ENCODE data around the gene ACKR2. TPM values are rescaled to one million over a fixed set of nuclear protein-coding genes. Genes with fewer than 3 reads are reported as not detected.

The ACKR2 gene
- total and polyA plus RNA-seq, 2 of the 13 experiments (the other 11 are each of a cell fraction or from before 2014, with no cell fraction given): 1.1 to 1.9 TPM

DNA sequence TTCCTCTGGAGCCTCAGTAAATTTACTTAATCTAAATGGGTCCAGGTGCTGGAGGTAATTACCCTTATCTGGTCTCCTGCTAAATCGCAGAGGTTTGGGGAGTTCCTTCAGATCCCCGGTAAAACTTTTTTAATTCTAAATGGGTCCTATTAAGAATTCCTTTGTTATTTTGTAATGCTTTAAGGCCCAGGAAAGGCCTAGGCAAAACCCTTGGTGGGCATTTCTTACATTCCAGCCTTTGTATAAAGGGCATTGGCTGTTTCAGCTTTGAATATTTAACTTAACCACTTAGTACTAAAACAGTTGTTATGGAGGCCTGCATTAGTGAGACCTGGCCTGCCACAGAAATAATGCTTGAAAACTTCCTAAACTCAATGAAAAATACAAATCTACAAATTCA, 81.8 kb downstream of the ACKR2 start:
- H3K79me2 ChIP-seq (ENCODE audit: insufficient read depth, low read length): no peaks in the 10 kb centered on the region
- no TSS peak for BruUV-seq (replicated peaks)
- TF ChIP-seq PHF5A (CRISPR knock-in tag; IDR thresholded peaks at IDR 0.05; ENCODE audit: low read depth, unreplicated experiment) (no peak), DPF2 (CRISPR knock-in tag; IDR thresholded peaks at IDR 0.05; ENCODE audit: borderline replicate concordance, low read depth) (no peak), HDAC1 (CRISPR knock-in tag; IDR thresholded peaks at IDR 0.05) (no peak), GATAD1 (CRISPR knock-in tag; IDR thresholded peaks at IDR 0.05) (no peak)
- TF ChIP-seq, protein P1, sequence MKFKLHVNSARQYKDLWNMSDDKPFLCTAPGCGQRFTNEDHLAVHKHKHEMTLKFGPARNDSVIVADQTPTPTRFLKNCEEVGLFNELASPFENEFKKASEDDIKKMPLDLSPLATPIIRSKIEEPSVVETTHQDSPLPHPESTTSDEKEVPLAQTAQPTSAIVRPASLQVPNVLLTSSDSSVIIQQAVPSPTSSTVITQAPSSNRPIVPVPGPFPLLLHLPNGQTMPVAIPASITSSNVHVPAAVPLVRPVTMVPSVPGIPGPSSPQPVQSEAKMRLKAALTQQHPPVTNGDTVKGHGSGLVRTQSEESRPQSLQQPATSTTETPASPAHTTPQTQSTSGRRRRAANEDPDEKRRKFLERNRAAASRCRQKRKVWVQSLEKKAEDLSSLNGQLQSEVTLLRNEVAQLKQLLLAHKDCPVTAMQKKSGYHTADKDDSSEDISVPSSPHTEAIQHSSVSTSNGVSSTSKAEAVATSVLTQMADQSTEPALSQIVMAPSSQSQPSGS (CRISPR knock-in tag; IDR thresholded peaks at IDR 0.05): no peak
- TF ChIP-seq, protein P2, sequence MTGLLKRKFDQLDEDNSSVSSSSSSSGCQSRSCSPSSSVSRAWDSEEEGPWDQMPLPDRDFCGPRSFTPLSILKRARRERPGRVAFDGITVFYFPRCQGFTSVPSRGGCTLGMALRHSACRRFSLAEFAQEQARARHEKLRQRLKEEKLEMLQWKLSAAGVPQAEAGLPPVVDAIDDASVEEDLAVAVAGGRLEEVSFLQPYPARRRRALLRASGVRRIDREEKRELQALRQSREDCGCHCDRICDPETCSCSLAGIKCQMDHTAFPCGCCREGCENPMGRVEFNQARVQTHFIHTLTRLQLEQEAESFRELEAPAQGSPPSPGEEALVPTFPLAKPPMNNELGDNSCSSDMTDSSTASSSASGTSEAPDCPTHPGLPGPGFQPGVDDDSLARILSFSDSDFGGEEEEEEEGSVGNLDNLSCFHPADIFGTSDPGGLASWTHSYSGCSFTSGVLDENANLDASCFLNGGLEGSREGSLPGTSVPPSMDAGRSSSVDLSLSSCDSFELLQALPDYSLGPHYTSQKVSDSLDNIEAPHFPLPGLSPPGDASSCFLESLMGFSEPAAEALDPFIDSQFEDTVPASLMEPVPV (CRISPR knock-in tag; IDR thresholded peaks at IDR 0.05): no peak
- CTCF ChIA-PET (ENCODE audit: low intra/inter-chr PET ratio, low total read pairs): no interaction called here
- no peak overlapping the region for H3K9ac ChIP-seq (ENCODE audit: insufficient read depth, low read depth, low read length)
- WGBS (ENCODE audit: low lambda C conversion rate): 69% methylated on average over 2 of the region's 2 CpGs
- peaks cover 0 to 3% of the 10 kb centered on the region in 2 experiments; a peak in 1 of 5 replicates for H3K27me3 ChIP-seq (ENCODE audit: control insufficient read depth in 1 of 2, insufficient read depth in 2 of 2, low read length in 2 of 2)
- intact Hi-C loops (cut with micrococcal nuclease; ENCODE audit: unreplicated experiment) (no loop called here), in situ Hi-C loops (cut with HindIII; ENCODE audit: extremely low pct_ligation_motif_present, low pct_unique_long_range_greater_than_20kb) (no loop called here)
- no peak overlapping the region for H3K4me3 ChIP-seq (replicated peaks in 1 of 3; ENCODE audit: insufficient read depth in 1 of 3, low read depth in 2 of 3, low read length in 3 of 3)
- DNase-seq (ENCODE audit: low spot score): no peak
- H3K9me3 ChIP-seq (ENCODE audit: low read length): no peaks in the 10 kb centered on the region
- no peaks in the 10 kb centered on the region for H4K20me1 ChIP-seq (ENCODE audit: insufficient read depth, low read length)
- no peak overlapping the region for H3K27ac ChIP-seq (ENCODE audit: extremely low read length, insufficient read depth, low read length)
- H3K4me2 ChIP-seq (ENCODE audit: low read depth, low read length): no peak overlapping the region
- H2AFZ ChIP-seq (ENCODE audit: low read length): no peak overlapping the region
- H3K4me1 ChIP-seq (ENCODE audit: insufficient read depth, low read length): peaks cover 22% of the 10 kb centered on the region
- POLR2A ChIA-PET: no interaction called here
- no peaks in the 10 kb centered on the region for H3K36me3 ChIP-seq (replicated peaks in 1 of 2; ENCODE audit: control insufficient read depth in 1 of 2, insufficient read depth in 2 of 2, low read length in 2 of 2)
- FAIRE-seq: no peak
- ATAC-seq: no peak
